GM23338 (cell line): ENCODE measurements around the gene OR2J1. TPM values are rescaled to one million over a fixed set of nuclear protein-coding genes. Genes with fewer than 3 reads are reported as not detected.

ENCODE experiments used
- ATAC-seq: fragments of 200-7000 bp; cut with Tn5 transposase; 3 replicates; pipeline ENCODE4 v1.9.1; 2020
- DNase-seq: peaks from one replicate; pipeline ENCODE4 v3.0.0-alpha.2; 2015; ENCODE audit warnings: low spot score
- H2AFZ ChIP-seq: fragments of 200-600 bp; sonication (generic); 2 replicates; pipeline ENCODE4 v1.8.0; 2016; ENCODE audit warnings: antibody characterized with exemption, mild to moderate bottlenecking, moderate library complexity
- H3F3A ChIP-seq: fragments of 200-600 bp; sonication (generic); replicated peaks from 2 replicates; pipeline ENCODE4 v1.8.0; 2017; ENCODE audit warnings: antibody characterized with exemption, mixed run types, low read depth
- H3K27ac ChIP-seq: fragments of 200-600 bp; sonication (generic); 2 replicates; pipeline ENCODE4 v1.6.1; 2016; ENCODE audit warnings: low read depth
- H3K27me3 ChIP-seq: fragments of 200-600 bp; sonication (generic); 2 replicates; pipeline ENCODE4 v1.8.0; 2016; ENCODE audit warnings: mild to moderate bottlenecking, mixed run types, moderate library complexity; ENCODE audit not compliant: insufficient read depth
- H3K36me3 ChIP-seq: fragments of 200-600 bp; sonication (generic); 2 replicates; pipeline ENCODE4 v1.8.0; 2016; ENCODE audit warnings: mild to moderate bottlenecking; ENCODE audit not compliant: insufficient read depth
- H3K4me1 ChIP-seq: fragments of 200-600 bp; sonication (generic); 2 replicates; pipeline ENCODE4 v1.8.0; 2016; ENCODE audit warnings: mild to moderate bottlenecking, moderate library complexity; ENCODE audit not compliant: insufficient read depth
- H3K4me2 ChIP-seq: fragments of 200-600 bp; sonication (generic); 2 replicates; pipeline ENCODE4 v1.7.1; 2017; ENCODE audit warnings: mixed run types
- H3K4me3 ChIP-seq: fragments of 200-600 bp; sonication (generic); 2 replicates; pipeline ENCODE4 v1.6.1; 2016; ENCODE audit warnings: mixed run types
- H3K79me2 ChIP-seq: fragments of 200-600 bp; sonication (generic); replicated peaks from 2 replicates; pipeline ENCODE4 v1.8.0; 2017; ENCODE audit warnings: mild to moderate bottlenecking; ENCODE audit not compliant: insufficient read depth
- H3K9me2 ChIP-seq: fragments of 200-600 bp; sonication (generic); 2 replicates; pipeline ENCODE4 v1.8.0; 2017; ENCODE audit not compliant: insufficient read depth
- H4K20me1 ChIP-seq: fragments of 200-600 bp; sonication (generic); replicated peaks from 2 replicates; pipeline ENCODE4 v1.8.0; 2017; ENCODE audit warnings: mild to moderate bottlenecking; ENCODE audit not compliant: insufficient read depth
- H3K27ac Mint-ChIP-seq: 2 replicates; pipeline ENCODE4 v1.8.0; 2020; ENCODE audit warnings: inconsistent platforms, mild to moderate bottlenecking, moderate library complexity, mixed read lengths
- H3K27me3 Mint-ChIP-seq: 3 replicates; pipeline ENCODE4 v1.8.0; 2022; ENCODE audit warnings: low read depth, mild to moderate bottlenecking, moderate library complexity, mixed read lengths, inconsistent platforms; ENCODE audit not compliant: insufficient read depth, poor library complexity
- H3K36me3 Mint-ChIP-seq: 3 replicates; pipeline ENCODE4 v1.8.0; 2021; ENCODE audit warnings: low read depth, mild to moderate bottlenecking, inconsistent platforms, moderate library complexity, mixed read lengths
- H3K4me1 Mint-ChIP-seq: 3 replicates; pipeline ENCODE4 v1.8.0; 2020; ENCODE audit warnings: mild to moderate bottlenecking, inconsistent platforms, mixed read lengths
- H3K4me3 Mint-ChIP-seq: 3 replicates; pipeline ENCODE4 v1.8.0; 2021; ENCODE audit warnings: moderate library complexity, mild to moderate bottlenecking, inconsistent platforms, mixed read lengths
- H3K9me3 Mint-ChIP-seq: 3 replicates; pipeline ENCODE4 v1.8.0; 2020; ENCODE audit warnings: moderate library complexity, mild to moderate bottlenecking, inconsistent platforms, mixed read lengths
- CREB1 ChIP-seq: fragments of 250-450 bp; sonication (Bioruptor Pico); IDR thresholded peaks from 2 replicates; pipeline ENCODE4 v1.5.0; 2020; ENCODE audit warnings: low read depth, mild to moderate bottlenecking, moderate library complexity
- EZH2 ChIP-seq: fragments of 200-600 bp; sonication (generic); IDR thresholded peaks from one replicate; pipeline ENCODE4 v1.8.0; 2017; ENCODE audit warnings: antibody characterized with exemption, mild to moderate bottlenecking, low read depth; ENCODE audit not compliant: unreplicated experiment
- EZH2phosphoT487 ChIP-seq: fragments of 200-600 bp; sonication (generic); IDR thresholded peaks from one replicate; pipeline ENCODE4 v1.8.1; 2018; ENCODE audit warnings: antibody characterized with exemption; ENCODE audit not compliant: unreplicated experiment
- JUNB ChIP-seq: IDR thresholded peaks from one replicate; pipeline ENCODE4 v1.6.1; 2016; ENCODE audit warnings: antibody characterized with exemption; ENCODE audit not compliant: unreplicated experiment
- NANOG ChIP-seq: IDR thresholded peaks from 2 replicates; pipeline ENCODE4 v1.6.1; 2016; ENCODE audit warnings: antibody characterized with exemption, borderline replicate concordance
- POLR2AphosphoS5 ChIP-seq: IDR thresholded peaks from 2 replicates; pipeline ENCODE4 v1.6.1; 2016; ENCODE audit warnings: antibody characterized with exemption, low read depth
- STAT1 ChIP-seq: IDR thresholded peaks from one replicate; pipeline ENCODE4 v1.6.1; 2016; ENCODE audit warnings: antibody characterized with exemption; ENCODE audit not compliant: unreplicated experiment
- ZNF114 ChIP-seq: fragments of 250-450 bp; sonication (Bioruptor Pico); IDR thresholded peaks from 2 replicates; pipeline ENCODE4 v1.5.0; 2020; ENCODE audit warnings: mild to moderate bottlenecking, moderate library complexity
- polyA plus RNA-seq: library from polyadenylated mRNA; unstranded; fragments of >200 nt; fragmentation: Nextera tagmentation; extraction: Ambion mirVana; gene quantifications from 2 replicates; pipeline ENCODE4 v1.2.1, GENCODE V29; 2016
- total RNA-seq: library from RNA; depleted of rRNA; stranded (reverse); fragments of >200 nt; shearing (Covaris generic); gene quantifications from 2 replicates; pipeline ENCODE4 v1.2.3, GENCODE V29; 2014
- TF ChIP-seq, protein P1 (sequence below), 2 experiments: fragments of 200-600 bp in 1 of 2; sonication (generic) in 1 of 2; conservative IDR thresholded peaks; 2 replicates each; pipeline versions ENCODE4 v1.5.1 to v1.6.1; 2016 to 2017; ENCODE audit warnings: antibody characterized with exemption in 2 of 2, low read depth in 2 of 2, mild to moderate bottlenecking in 2 of 2, moderate library complexity in 1 of 2
- TF ChIP-seq, protein P2 (sequence below): IDR thresholded peaks from 2 replicates; pipeline ENCODE4 v1.6.1; 2016; ENCODE audit warnings: antibody characterized with exemption
- TF ChIP-seq, protein P3 (sequence below): IDR thresholded peaks from one replicate; pipeline ENCODE4 v1.6.1; 2018; ENCODE audit warnings: antibody characterized with exemption; ENCODE audit not compliant: unreplicated experiment

The OR2J1 gene
- total and polyA plus RNA-seq, 2 experiments from 2014 or later, result not detected

DNA sequence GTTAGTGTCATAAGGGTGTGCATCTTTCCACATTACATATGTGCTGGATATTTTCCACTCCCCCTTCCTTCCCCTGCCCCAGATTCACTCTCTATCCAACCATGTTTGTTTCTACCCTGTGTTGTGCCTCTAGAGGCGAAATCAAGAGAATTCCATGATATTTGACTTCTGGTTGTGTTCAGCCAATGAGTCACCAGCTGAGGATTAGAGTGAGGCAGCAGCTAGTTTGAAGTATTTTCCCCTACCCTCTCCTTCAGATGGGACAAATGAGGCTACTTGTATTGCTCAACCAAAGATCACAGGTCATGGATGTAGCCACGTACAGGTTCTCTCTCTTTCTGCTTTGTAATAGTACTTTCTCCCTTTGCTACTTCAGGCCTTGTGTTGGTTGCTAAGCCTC, 46.9 kb downstream of the OR2J1 start (continued):
- TF ChIP-seq, protein P1, sequence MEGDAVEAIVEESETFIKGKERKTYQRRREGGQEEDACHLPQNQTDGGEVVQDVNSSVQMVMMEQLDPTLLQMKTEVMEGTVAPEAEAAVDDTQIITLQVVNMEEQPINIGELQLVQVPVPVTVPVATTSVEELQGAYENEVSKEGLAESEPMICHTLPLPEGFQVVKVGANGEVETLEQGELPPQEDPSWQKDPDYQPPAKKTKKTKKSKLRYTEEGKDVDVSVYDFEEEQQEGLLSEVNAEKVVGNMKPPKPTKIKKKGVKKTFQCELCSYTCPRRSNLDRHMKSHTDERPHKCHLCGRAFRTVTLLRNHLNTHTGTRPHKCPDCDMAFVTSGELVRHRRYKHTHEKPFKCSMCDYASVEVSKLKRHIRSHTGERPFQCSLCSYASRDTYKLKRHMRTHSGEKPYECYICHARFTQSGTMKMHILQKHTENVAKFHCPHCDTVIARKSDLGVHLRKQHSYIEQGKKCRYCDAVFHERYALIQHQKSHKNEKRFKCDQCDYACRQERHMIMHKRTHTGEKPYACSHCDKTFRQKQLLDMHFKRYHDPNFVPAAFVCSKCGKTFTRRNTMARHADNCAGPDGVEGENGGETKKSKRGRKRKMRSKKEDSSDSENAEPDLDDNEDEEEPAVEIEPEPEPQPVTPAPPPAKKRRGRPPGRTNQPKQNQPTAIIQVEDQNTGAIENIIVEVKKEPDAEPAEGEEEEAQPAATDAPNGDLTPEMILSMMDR (conservative IDR thresholded peaks at IDR 0.05; ENCODE audit: low read depth in 2 of 2), result no peak
- no peak for TF ChIP-seq POLR2AphosphoS5

DNA sequence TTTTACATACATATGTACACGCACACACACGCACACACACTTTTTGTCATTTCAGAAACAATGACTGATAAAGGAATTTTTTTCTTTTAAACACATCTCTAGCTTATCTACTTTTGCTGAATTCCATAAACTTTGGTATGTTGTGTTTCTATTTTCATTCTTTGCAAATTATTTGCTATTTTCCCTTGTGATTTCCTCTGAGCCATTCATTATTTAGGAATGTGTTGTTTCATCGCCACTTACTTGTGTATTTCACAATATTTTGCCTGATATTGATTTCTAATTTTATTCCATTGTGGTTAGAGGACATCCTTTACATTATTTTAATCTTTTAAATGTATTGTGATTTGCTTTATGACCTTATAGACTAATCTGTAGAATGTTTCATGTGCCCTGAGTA, 47.8 kb downstream of the OR2J1 start:
- no peak overlapping the region for H2AFZ ChIP-seq
- no peak overlapping the region for H3K4me3 ChIP-seq
- no peaks in the 10 kb centered on the region for H3K27me3 ChIP-seq
- H3K9me2 ChIP-seq, result no peaks in the 10 kb centered on the region
- H4K20me1 ChIP-seq, result no peaks in the 10 kb centered on the region
- H3K36me3 Mint-ChIP-seq, result peaks cover 9% of the 10 kb centered on the region; the same call in 2 of the 3 replicates
- H3K4me3 Mint-ChIP-seq, result no peak overlapping the region
- no peaks in the 10 kb centered on the region for H3K79me2 ChIP-seq
- DNase-seq (no peak), ATAC-seq (no peak)
- no peaks in the 10 kb centered on the region for H3K36me3 ChIP-seq
- no peak overlapping the region for H3K27ac ChIP-seq
- H3F3A ChIP-seq, result no peaks in the 10 kb centered on the region
- H3K27ac Mint-ChIP-seq, result no peak overlapping the region
- peaks cover 31% of the 10 kb centered on the region for H3K9me3 Mint-ChIP-seq
- H3K4me2 ChIP-seq, result no peak overlapping the region
- H3K4me1 Mint-ChIP-seq, result no peaks in the 10 kb centered on the region
- H3K4me1 ChIP-seq, result peaks cover 3% of the 10 kb centered on the region; the same call in 1 of the 2 replicates
- H3K27me3 Mint-ChIP-seq, result no peaks in the 10 kb centered on the region
- TF ChIP-seq EZH2phosphoT487, result no peak
- no peak for TF ChIP-seq POLR2AphosphoS5
- TF ChIP-seq, protein P1 (conservative IDR thresholded peaks at IDR 0.05; ENCODE audit: low read depth in 2 of 2), result no peak
- TF ChIP-seq ZNF114 (CRISPR knock-in tag), result no peak
- TF ChIP-seq CREB1 (CRISPR knock-in tag), result no peak
- TF ChIP-seq STAT1, result no peak
- TF ChIP-seq, protein P2, sequence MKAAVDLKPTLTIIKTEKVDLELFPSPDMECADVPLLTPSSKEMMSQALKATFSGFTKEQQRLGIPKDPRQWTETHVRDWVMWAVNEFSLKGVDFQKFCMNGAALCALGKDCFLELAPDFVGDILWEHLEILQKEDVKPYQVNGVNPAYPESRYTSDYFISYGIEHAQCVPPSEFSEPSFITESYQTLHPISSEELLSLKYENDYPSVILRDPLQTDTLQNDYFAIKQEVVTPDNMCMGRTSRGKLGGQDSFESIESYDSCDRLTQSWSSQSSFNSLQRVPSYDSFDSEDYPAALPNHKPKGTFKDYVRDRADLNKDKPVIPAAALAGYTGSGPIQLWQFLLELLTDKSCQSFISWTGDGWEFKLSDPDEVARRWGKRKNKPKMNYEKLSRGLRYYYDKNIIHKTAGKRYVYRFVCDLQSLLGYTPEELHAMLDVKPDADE, result no peak
- TF ChIP-seq, protein P3, sequence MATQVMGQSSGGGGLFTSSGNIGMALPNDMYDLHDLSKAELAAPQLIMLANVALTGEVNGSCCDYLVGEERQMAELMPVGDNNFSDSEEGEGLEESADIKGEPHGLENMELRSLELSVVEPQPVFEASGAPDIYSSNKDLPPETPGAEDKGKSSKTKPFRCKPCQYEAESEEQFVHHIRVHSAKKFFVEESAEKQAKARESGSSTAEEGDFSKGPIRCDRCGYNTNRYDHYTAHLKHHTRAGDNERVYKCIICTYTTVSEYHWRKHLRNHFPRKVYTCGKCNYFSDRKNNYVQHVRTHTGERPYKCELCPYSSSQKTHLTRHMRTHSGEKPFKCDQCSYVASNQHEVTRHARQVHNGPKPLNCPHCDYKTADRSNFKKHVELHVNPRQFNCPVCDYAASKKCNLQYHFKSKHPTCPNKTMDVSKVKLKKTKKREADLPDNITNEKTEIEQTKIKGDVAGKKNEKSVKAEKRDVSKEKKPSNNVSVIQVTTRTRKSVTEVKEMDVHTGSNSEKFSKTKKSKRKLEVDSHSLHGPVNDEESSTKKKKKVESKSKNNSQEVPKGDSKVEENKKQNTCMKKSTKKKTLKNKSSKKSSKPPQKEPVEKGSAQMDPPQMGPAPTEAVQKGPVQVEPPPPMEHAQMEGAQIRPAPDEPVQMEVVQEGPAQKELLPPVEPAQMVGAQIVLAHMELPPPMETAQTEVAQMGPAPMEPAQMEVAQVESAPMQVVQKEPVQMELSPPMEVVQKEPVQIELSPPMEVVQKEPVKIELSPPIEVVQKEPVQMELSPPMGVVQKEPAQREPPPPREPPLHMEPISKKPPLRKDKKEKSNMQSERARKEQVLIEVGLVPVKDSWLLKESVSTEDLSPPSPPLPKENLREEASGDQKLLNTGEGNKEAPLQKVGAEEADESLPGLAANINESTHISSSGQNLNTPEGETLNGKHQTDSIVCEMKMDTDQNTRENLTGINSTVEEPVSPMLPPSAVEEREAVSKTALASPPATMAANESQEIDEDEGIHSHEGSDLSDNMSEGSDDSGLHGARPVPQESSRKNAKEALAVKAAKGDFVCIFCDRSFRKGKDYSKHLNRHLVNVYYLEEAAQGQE, result no peak
- TF ChIP-seq NANOG, result no peak
- no peak for TF ChIP-seq EZH2
- TF ChIP-seq JUNB, result no peak
